IMR-90 (cell line): Measurements from ENCODE around the gene E4F1. TPM values are rescaled to one million over a fixed set of nuclear protein-coding genes. Genes with fewer than 3 reads are reported as not detected.

ENCODE experiments used
- ATAC-seq: fragments of 200-7000 bp; cut with Tn5 transposase; 2 replicates; pipeline ENCODE4 v1.9.1; 2020; ENCODE audit warnings: low read depth, mild to moderate bottlenecking, moderate library complexity
- BruUV-seq: library from RNA; stranded (reverse); fragments of 400-500 nt; replicated peaks from 2 replicates; lab custom pipeline; 2021; lab: Mats Ljungman, UMichigan
- CTCF ChIA-PET: fragments of 300-600 bp; formaldehyde crosslinking; extraction: SDS; loops from one replicate; lab custom pipeline; 2021; ENCODE audit warnings: antibody characterized with exemption; lab: Yijun Ruan, JAX
- POLR2A ChIA-PET: fragments of 300-600 bp; sonication (Branson Sonifier 250); formaldehyde crosslinking; loops from one replicate; lab custom pipeline; 2022; ENCODE audit warnings: antibody characterized with exemption; ENCODE audit not compliant: unreplicated experiment; lab: Charles Lee
- DNase-seq: peaks from one replicate; pipeline ENCODE4 v3.0.0; 2013
- H2AFZ ChIP-seq: replicated peaks from 2 replicates; pipeline ENCODE3; 2013; ENCODE audit warnings: low read length, mild to moderate bottlenecking; ENCODE audit not compliant: poor library complexity
- H2AK5ac ChIP-seq: 2 replicates; pipeline ENCODE4 v1.6.1; 2013; ENCODE audit warnings: low read depth, low read length, inconsistent platforms
- H2AK9ac ChIP-seq: replicated peaks from 2 replicates; pipeline ENCODE3; 2013; ENCODE audit warnings: mild to moderate bottlenecking, low read depth, low read length, moderate library complexity; ENCODE audit not compliant: poor library complexity
- H2BK120ac ChIP-seq: 2 replicates; pipeline ENCODE4 v1.6.1; 2013; ENCODE audit warnings: low read depth, low read length, inconsistent platforms
- H2BK15ac ChIP-seq: 3 replicates; pipeline ENCODE4 v1.6.1; 2013; ENCODE audit warnings: low read depth, low read length, inconsistent platforms
- H2BK20ac ChIP-seq: 2 replicates; pipeline ENCODE4 v1.6.1; 2013; ENCODE audit warnings: low read depth, mild to moderate bottlenecking, inconsistent platforms, low read length, moderate library complexity
- H2BK5ac ChIP-seq: 2 replicates; pipeline ENCODE4 v1.6.1; 2013; ENCODE audit warnings: mild to moderate bottlenecking, low read depth, low read length, inconsistent platforms; ENCODE audit not compliant: poor library complexity, severe bottlenecking
- H3K14ac ChIP-seq: replicated peaks from 2 replicates; pipeline ENCODE4 v1.6.1; 2013; ENCODE audit warnings: low read depth, low read length, inconsistent platforms
- H3K18ac ChIP-seq: 2 replicates; pipeline ENCODE4 v1.6.1; 2013; ENCODE audit warnings: low read depth, low read length, control low read depth
- H3K23ac ChIP-seq: 2 replicates; pipeline ENCODE4 v1.6.1; 2013; ENCODE audit warnings: low read depth, low read length, inconsistent platforms
- H3K27ac ChIP-seq: 2 replicates; pipeline ENCODE4 v1.5.1; 2013; ENCODE audit warnings: mild to moderate bottlenecking, control low read depth, low read length; ENCODE audit not compliant: insufficient read depth
- H3K27me3 ChIP-seq: 2 replicates; pipeline ENCODE4 v1.6.1; 2013; ENCODE audit warnings: low read length; ENCODE audit not compliant: control insufficient read depth, insufficient read depth
- H3K36me3 ChIP-seq: 2 replicates; pipeline ENCODE4 v1.6.1; 2013; ENCODE audit warnings: low read length, mixed read lengths; ENCODE audit not compliant: control insufficient read depth, insufficient read depth
- H3K4ac ChIP-seq: 2 replicates; pipeline ENCODE4 v1.6.1; 2013; ENCODE audit warnings: low read depth, low read length, inconsistent platforms
- H3K4me1 ChIP-seq: 2 replicates; pipeline ENCODE4 v1.6.1; 2013; ENCODE audit warnings: low read length, mixed read lengths; ENCODE audit not compliant: control insufficient read depth, insufficient read depth
- H3K4me2 ChIP-seq: 2 replicates; pipeline ENCODE4 v1.6.1; 2013; ENCODE audit warnings: low read depth, mild to moderate bottlenecking, control low read depth, low read length, moderate library complexity
- H3K4me3 ChIP-seq: 2 replicates; pipeline ENCODE4 v1.5.1; 2013; ENCODE audit warnings: low read depth, mild to moderate bottlenecking, control low read depth, low read length, moderate library complexity; ENCODE audit not compliant: insufficient read depth
- H3K56ac ChIP-seq: 2 replicates; pipeline ENCODE4 v1.6.1; 2013; ENCODE audit warnings: low read length, inconsistent platforms; ENCODE audit not compliant: insufficient read depth; ENCODE audit errors: extremely low read depth
- H3K79me1 ChIP-seq, 2 experiments: 2 replicates each; pipeline ENCODE4 v1.6.1; 2013; ENCODE audit warnings: low read length in 2 of 2, inconsistent platforms in 1 of 2, low read depth in 1 of 2
- H3K9ac ChIP-seq: 2 replicates; pipeline ENCODE4 v1.6.1; 2013; ENCODE audit warnings: low read depth, low read length, control low read depth
- H3K9me1 ChIP-seq: 2 replicates; pipeline ENCODE4 v1.6.1; 2013; ENCODE audit warnings: low read length, inconsistent platforms; ENCODE audit not compliant: insufficient read depth
- H3K9me3 ChIP-seq: 2 replicates; pipeline ENCODE4 v1.6.1; 2013; ENCODE audit warnings: low read length; ENCODE audit not compliant: control insufficient read depth, insufficient read depth
- H4K20me1 ChIP-seq: 2 replicates; pipeline ENCODE4 v1.6.1; 2013; ENCODE audit warnings: low read length, inconsistent platforms; ENCODE audit not compliant: insufficient read depth
- H4K5ac ChIP-seq: 2 replicates; pipeline ENCODE4 v1.6.1; 2013; ENCODE audit warnings: mild to moderate bottlenecking, low read depth, low read length, control low read depth
- H4K8ac ChIP-seq, 2 experiments: 2 replicates each; pipeline ENCODE4 v1.6.1; 2013; ENCODE audit warnings: low read depth in 2 of 2, low read length in 2 of 2, control low read depth in 1 of 2, inconsistent platforms in 1 of 2
- H4K91ac ChIP-seq: 2 replicates; pipeline ENCODE4 v1.6.1; 2013; ENCODE audit warnings: low read depth, low read length, inconsistent platforms; ENCODE audit not compliant: insufficient read depth
- BHLHE40 ChIP-seq: fragments of 150-350 bp; IDR thresholded peaks from 2 replicates; pipeline ENCODE4 v1.6.1; 2016; ENCODE audit warnings: mild to moderate bottlenecking, low read depth, low read length
- CHD1 ChIP-seq: IDR thresholded peaks from 2 replicates; pipeline ENCODE4 v1.6.1; 2012; ENCODE audit warnings: low read depth, low read length, improper control_type of control experiment
- ELK1 ChIP-seq: fragments of 150-350 bp; IDR thresholded peaks from 2 replicates; pipeline ENCODE4 v1.6.1; 2016; ENCODE audit warnings: low read depth, mild to moderate bottlenecking, low read length, moderate library complexity, borderline replicate concordance
- MAZ ChIP-seq: IDR thresholded peaks from 2 replicates; pipeline ENCODE4 v1.6.1; 2012; ENCODE audit warnings: low read depth, mild to moderate bottlenecking, low read length, improper control_type of control experiment, moderate library complexity, borderline replicate concordance
- MXI1 ChIP-seq: IDR thresholded peaks from 2 replicates; pipeline ENCODE4 v1.6.1; 2012; ENCODE audit warnings: low read depth, mild to moderate bottlenecking, low read length, moderate library complexity, borderline replicate concordance
- NFE2L2 ChIP-seq: fragments of 150-350 bp; IDR thresholded peaks from 2 replicates; pipeline ENCODE4 v1.6.1; 2016; ENCODE audit warnings: low read depth, mild to moderate bottlenecking, low read length
- POLR2A ChIP-seq: IDR thresholded peaks from 2 replicates; pipeline ENCODE4 v1.6.1; 2012; ENCODE audit warnings: mild to moderate bottlenecking, low read depth, low read length
- RCOR1 ChIP-seq: IDR thresholded peaks from 2 replicates; pipeline ENCODE4 v1.6.1; 2012; ENCODE audit warnings: mild to moderate bottlenecking, low read length, improper control_type of control experiment; ENCODE audit not compliant: insufficient replicate concordance
- WGBS, 2 experiments: methylation state at CpG; one replicate each; pipeline versions ENCODE4 v1.1.5 to v1.1.7; 2013; ENCODE audit warnings: missing lambda C conversion rate in 2 of 2; ENCODE audit not compliant: insufficient read length in 1 of 2; ENCODE audit errors: extremely low coverage in 2 of 2; 5-methylcytosine and 5-hydroxymethylcytosine counted together
- dilution Hi-C: fragments of 300-500 bp; cut with HindIII; formaldehyde crosslinking; loops from one replicate; pipeline ENCODE4 v1.14.3; 2018; ENCODE audit warnings: low sequenced_read_pairs; ENCODE audit not compliant: unreplicated experiment
- in situ Hi-C: fragments of 300-500 bp; cut with MboI; formaldehyde crosslinking; loops from 3 replicates; pipeline ENCODE4 v1.14.3; 2019; ENCODE audit warnings: low sequenced_read_pairs, inconsistent platforms, mixed read lengths
- intact Hi-C: fragments of 100-400 bp; cut with micrococcal nuclease; formaldehyde crosslinking; loops from 2 replicates; pipeline ENCODE4 v1.10.0; 2022
- polyA plus RNA-seq, 3 experiments: library from polyadenylated mRNA; depleted of rRNA; stranded (reverse); fragments of >200 nt; gene quantifications; 2 replicates each; pipeline ENCODE4 v1.2.3, GENCODE V29; 2012; ENCODE audit warnings: low replicate concordance in 1 of 3
- total RNA-seq: library from RNA; depleted of rRNA; stranded (reverse); fragments of >200 nt; gene quantifications from 2 replicates; pipeline ENCODE4 v1.2.3, GENCODE V29; 2012
- TF ChIP-seq, protein P1 (sequence below): conservative IDR thresholded peaks from 2 replicates; pipeline ENCODE4 v1.5.1; 2012; ENCODE audit warnings: mild to moderate bottlenecking, low read depth, low read length, improper control_type of control experiment

The E4F1 gene
- total and polyA plus RNA-seq, 2 of the 4 experiments (the other 2 are of a cell fraction), result 13.1 to 33.0 TPM

GRCh38 chr16:2284797-2285576 is 61.6 kb downstream of the E4F1 start:
- no peak overlapping the region for H2AK5ac ChIP-seq
- ChIA-PET CTCF (no interaction called here), POLR2A (no interaction called here)
- H3K4me2 ChIP-seq, result no peak overlapping the region
- no peak overlapping the region for H4K8ac ChIP-seq
- no peak overlapping the region for H3K4me3 ChIP-seq
- H4K5ac ChIP-seq, result no peak overlapping the region
- no peak overlapping the region for H2AFZ ChIP-seq
- intact Hi-C loops (no loop called here), dilution Hi-C loops (no loop called here), in situ Hi-C loops (no loop called here)
- H3K23ac ChIP-seq, result no peak overlapping the region
- no peaks in the 10 kb centered on the region for H3K9me3 ChIP-seq
- no peak overlapping the region for H2BK20ac ChIP-seq
- WGBS, 2 experiments, result 70% methylated on average over 6 of the region's 35 CpGs; no CpG with 5 or more reads in 1 of the 2 experiments
- no peak for TF ChIP-seq RCOR1
- TF ChIP-seq, protein P1, sequence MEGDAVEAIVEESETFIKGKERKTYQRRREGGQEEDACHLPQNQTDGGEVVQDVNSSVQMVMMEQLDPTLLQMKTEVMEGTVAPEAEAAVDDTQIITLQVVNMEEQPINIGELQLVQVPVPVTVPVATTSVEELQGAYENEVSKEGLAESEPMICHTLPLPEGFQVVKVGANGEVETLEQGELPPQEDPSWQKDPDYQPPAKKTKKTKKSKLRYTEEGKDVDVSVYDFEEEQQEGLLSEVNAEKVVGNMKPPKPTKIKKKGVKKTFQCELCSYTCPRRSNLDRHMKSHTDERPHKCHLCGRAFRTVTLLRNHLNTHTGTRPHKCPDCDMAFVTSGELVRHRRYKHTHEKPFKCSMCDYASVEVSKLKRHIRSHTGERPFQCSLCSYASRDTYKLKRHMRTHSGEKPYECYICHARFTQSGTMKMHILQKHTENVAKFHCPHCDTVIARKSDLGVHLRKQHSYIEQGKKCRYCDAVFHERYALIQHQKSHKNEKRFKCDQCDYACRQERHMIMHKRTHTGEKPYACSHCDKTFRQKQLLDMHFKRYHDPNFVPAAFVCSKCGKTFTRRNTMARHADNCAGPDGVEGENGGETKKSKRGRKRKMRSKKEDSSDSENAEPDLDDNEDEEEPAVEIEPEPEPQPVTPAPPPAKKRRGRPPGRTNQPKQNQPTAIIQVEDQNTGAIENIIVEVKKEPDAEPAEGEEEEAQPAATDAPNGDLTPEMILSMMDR, result no peak
- TF ChIP-seq MAZ, result no peak
- TF ChIP-seq POLR2A, result no peak
- TF ChIP-seq CHD1, result no peak
- TF ChIP-seq MXI1, result no peak
- TF ChIP-seq BHLHE40, result no peak
- TF ChIP-seq ELK1, result no peak
- no peak for TF ChIP-seq NFE2L2
- H2AK9ac ChIP-seq, result no peak overlapping the region
- no peaks in the 10 kb centered on the region for H3K4me1 ChIP-seq
- BruUV-seq, result no TSS peak
- no peak overlapping the region for H3K14ac ChIP-seq
- no peak overlapping the region for H4K91ac ChIP-seq
- H3K56ac ChIP-seq, result no peak overlapping the region
- H2BK120ac ChIP-seq, result no peak overlapping the region
- H4K20me1 ChIP-seq, result no peaks in the 10 kb centered on the region
- no peak overlapping the region for H2BK5ac ChIP-seq
- DNase-seq, result no peak
- H3K27me3 ChIP-seq, result peaks cover 33% of the 10 kb centered on the region
- H3K9me1 ChIP-seq, result no peaks in the 10 kb centered on the region
- no peak overlapping the region for H3K27ac ChIP-seq
- H3K9ac ChIP-seq, result no peak overlapping the region
- no peaks in the 10 kb centered on the region for H3K36me3 ChIP-seq
- H3K4ac ChIP-seq, result no peak overlapping the region
- H3K79me1 ChIP-seq, result no peaks in the 10 kb centered on the region
- no peak overlapping the region for H2BK15ac ChIP-seq
- no peak overlapping the region for H3K18ac ChIP-seq
- no peak for ATAC-seq
